NCI-H187 treated with DMSO at 0.1 percent for 48 hours (cell line): ENCODE data around the gene RAB23.
"Not testable (repeated sequence)": the region's sequence is repeated elsewhere in the genome, so short reads cannot be mapped to it uniquely, and the experiment has no call there.

Source experiments
- DNase-seq: peaks from one replicate; lab custom pipeline; 2025; lab: John Stamatoyannopoulos, UW

RAB23 gene

DNA sequence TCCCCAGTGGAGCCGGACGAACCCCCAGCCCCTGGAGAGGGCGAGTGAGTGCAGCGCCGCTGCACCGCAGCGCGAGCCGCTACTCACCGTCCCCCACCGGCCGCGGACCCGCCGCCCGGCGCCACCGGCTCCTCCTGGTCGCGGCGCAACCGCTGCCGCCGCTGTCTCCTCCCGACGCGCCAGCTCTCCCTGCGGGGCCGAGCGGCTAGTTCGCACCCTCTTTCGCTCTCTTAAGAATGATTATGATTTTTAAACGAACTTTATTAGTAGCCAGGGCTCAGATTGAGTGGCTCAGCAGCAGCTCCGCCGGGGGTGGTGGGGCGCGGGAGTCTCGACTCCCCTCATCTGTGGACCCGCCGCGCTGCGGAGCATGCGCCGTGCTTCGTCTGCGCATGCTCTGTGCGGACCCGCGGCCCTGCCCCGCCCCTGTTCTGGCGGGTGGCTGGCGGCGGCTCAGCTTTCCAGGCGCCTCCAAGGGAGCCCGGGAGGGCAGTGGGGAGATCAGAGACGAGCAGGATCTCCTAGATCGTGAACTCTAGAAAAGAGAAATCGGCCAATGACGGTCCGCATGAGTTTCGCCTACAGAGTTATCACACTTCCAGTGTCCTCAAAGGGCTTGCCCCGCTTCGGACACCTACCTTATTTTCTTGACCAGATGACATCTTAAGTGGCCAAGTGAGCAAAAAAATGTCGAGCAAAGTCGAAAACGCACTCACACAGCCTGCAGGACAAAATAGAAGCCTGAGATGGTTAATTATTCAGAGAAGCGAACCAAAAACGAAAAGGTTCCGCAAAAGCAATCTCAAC lies at the start of gene RAB23:
TSS of gene RAB23 (minus strand) at position 372 of the 807 bp plus-strand sequence. CDS start 11,927 bp downstream, outside the sequence.
- no peak for DNase-seq

DNA sequence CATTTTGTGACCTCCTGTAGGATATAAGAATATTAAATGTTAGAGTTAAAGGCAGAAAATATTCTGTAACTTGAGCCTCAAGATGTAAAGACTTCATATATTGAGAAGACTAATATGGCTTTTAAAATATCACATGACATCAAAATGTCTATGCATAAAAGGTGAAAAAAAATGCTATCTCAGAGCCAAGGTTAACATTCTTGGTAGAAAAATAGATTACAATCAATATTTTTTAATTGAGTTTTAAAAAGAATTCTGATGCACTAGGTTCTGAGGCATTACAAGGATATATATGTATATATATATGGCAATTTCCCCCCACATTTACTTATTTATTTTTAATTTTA lies 46.2 kb upstream of the RAB23 start:
- no peak for DNase-seq

DNA sequence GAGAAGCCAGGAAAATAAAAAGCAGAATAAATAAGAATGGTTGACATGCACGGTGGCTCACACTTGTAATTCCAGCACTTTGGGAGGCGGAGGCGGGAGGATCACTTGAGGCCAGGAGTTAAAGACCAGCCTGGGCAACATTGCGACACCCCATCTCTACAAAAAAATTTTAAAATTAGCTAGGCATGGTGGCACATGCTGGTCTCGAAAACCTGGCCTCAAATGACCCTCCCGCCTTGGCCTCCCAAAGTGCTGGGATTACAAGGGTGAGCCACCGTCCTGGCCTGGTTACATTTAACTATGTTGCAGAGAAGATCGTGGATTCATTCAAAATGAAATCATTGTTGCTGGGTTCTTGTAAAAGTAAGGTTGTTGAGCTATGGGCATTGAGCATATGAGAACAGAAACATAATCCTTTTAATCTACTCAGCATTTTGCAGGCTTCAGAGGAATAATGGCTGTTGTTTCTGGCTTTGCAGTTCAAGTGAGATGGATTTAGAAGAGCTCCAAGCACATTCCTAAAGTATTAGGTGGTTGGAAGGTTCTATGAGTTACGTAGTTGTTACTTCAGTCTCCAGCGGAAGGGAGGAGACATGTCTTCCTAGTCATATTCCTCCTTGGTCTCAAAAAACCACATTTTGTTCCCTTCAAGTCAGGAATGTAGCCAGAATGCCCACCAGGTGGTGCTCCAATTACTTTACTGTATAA lies 45.6 kb upstream of the RAB23 start:
- DNase-seq, result no peak

DNA sequence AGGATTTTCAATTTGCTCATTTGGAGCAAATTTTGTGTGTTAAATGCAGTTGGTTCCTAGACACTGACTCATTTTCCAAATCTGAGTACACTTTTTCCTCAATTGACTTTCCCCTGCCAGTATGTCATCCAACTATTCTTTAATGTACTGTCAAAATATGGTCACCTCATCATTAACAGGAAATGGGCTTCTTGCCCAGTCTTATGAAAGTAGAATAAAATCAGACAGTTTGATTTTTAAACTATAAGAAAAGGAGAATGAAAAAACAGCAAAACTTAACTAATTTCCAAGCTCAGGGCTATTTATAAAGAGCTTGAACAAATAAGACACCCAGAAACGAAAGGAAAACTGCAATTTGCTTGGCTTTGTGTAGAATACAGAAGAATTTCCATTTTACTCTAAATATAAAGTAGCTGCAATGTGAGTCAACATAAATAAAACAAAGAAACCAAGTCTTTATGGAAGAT lies 43.7 kb upstream of the RAB23 start:
- DNase-seq, result no peak

DNA sequence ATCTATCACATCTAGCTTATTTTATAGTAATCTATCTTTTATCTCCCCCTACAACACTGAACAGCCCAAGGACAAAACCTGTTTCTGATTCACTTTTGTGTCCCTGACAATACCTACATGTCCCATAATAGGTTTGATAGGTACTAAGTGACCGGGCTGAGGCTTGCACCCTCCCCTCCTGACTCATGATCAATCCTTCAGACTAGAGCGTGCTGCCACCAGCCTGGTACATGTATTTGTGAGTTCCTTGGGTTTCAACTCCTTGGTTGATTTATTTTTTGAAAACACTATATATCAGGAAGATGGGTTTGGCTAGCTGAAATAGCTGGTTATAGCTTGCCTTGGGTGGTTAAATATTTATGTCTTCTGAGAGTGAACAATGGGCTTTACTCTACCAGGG lies 41.6 kb upstream of the RAB23 start:
- DNase-seq, result no peak

DNA sequence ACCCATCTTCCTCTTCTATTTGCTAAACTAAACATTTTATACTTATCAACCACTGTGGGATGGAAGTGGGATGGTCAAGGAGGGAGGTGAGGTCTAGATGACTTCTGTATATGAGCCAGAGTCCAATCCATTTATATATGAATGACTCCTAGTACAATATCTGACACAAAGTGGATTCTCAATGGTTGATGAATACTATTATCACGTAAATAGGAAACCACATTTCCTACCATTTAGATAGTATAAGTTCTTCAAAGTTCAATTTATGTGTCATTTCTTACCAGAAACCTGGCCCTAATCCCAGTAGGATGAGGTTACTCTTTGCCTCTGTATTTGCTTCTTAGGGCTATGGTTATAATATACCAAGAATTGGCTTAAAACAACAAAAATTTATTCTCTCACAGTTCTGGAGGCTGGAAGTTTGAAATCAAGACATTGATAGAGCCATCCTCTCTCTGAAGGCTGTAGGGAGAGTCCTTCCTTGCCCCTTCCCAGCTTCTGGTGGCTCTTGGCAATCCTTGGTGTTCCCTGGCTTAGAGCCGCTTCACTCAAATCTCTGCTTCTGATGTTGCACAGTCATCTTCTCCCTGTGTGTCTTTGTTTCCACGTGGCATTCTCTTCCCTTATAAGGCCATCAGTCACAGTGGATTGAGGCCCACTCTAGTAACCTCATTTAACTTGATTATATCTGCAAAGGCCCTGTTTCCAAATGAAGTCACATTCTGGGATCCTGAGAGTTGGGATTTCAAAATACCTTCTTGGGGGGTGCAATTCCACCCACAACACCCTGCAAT lies 41.0 kb upstream of the RAB23 start:
- no peak for DNase-seq

DNA sequence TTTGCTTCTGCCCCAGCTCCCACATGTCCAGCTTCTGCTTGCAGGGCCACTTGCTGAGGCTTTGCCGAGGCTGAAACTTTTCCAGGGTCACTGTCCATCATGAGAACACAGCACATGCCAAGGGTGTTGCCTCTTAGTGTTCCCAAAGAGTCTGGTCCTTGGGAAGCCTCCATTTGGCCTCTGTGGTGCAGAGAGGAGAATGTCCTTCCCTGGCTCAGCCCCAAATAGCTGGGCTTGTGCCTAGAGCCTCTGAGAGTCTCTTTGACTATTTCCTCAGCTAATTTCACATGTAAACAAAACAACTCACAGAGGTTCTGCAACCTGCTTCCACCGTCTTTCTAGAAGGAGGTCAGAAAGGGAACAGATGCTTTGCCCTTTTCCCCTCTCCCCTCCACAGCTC lies 40.4 kb upstream of the RAB23 start:
- DNase-seq, result no peak

DNA sequence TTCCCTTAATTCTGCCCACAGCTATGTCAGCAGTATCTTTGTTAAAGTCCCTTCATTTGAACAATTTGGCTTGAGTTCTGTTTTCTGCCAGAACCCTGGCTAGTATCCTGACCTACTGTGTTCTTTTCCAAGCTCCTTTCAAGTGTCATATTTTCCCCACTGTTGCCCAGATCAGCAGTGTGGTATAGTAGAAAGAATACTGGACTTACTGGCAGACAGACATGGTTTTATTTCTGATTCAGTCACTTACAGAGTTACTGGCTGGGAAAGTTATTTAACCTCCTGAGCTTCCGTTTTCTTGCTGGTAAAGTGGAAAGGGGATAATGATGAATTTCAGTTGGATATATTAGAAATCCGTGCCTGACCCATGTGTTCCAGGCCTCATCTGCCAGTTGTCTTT lies 39.8 kb upstream of the RAB23 start:
- no peak for DNase-seq

DNA sequence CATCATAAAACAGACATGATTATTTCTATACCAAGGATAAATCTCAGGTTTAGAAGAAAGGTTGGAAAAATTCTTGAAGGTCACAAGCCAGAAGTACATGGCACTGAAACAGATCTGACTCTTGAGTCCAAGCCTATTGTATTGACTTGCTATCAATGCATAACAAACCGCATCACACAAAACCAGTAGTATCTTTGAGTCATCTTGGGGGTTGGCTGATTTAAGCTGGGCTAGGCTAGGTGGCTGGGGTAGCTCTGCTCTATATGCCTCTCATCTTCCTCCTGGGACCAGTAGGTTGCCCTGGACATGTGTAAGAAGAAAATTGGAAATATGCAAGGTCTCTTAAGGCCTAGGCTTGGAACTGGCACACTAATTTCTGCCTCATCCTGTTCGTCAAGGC lies 37.0 kb upstream of the RAB23 start:
- no peak for DNase-seq

DNA sequence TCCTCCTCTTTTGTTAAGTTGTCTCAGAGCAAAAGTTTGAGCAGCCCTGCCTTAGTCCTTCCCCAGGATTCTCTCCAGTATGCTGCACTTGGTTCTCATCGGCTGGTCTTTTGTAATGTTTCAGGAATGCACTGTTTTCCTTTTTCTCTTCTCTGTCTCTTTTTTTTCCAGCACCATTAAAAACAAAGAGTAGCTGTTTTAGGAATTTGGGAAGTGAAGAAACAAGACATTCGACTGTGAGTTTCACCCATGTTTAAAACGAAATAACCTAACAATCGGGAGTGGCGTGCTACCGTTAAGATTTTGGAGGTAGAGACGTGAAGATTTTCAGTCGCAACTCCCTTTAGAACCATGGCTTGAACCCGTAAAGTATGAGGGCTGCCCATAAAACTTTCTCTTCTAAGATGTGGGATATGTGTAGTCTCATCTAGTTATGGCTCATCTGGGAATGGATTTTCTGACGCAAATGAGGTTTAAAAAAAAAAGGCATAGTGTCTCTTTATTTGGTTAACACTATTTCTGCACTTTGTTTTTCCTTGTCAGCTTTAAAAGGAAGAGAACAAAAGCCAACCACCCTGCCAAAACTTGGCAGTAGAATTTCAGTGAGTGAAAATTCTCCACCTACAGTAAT lies 35.9 kb upstream of the RAB23 start:
- no peak for DNase-seq

DNA sequence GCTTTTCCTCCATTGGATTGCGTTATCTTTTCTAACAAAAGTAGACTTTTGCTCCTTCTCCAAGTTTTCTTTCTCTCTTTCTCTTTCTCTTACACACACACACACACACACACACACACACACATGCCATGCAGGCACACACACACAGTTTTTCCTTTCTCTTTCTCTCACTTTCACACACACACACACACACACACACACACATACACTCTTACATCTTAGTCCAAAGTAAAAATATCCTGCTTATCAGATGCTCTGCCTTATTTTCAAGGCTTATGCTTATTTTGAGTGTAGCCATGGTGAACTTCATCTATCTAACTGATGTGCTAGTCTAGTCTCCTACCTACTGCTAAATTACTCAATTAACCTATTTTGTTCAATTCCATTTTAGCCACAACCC lies 34.4 kb upstream of the RAB23 start:
- no peak for DNase-seq

DNA sequence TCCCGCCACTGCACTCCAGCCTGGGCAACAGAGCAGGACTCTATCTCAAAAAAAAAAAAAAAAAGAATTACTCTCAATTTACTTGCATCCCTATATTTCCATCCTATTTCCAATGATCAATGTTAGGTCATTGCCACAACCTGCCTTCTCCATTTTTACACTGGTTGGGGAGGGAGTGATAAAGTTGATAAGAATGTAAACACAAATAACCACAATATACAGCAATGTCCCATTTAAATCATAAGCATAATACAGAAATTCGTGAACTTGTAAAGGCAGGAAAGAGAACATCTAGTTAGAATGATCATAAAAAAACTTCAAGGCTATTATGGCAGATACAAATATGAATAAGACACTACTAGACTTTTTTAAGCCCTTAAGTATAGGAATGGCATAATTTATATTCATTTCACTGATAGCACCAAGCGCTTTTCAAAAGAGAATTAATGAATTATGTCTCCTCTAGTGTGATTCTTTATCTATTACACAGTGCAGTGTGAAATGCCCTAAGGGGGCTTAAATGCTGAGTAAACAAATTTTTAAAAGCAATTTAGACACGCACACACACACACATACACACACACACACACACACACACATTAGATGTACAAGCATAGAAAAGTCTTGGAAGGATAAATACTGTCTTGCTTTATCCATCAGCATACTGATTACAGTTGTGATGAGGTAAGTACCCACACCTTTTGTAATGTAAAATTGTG lies 33.5 kb upstream of the RAB23 start:
- no peak for DNase-seq

DNA sequence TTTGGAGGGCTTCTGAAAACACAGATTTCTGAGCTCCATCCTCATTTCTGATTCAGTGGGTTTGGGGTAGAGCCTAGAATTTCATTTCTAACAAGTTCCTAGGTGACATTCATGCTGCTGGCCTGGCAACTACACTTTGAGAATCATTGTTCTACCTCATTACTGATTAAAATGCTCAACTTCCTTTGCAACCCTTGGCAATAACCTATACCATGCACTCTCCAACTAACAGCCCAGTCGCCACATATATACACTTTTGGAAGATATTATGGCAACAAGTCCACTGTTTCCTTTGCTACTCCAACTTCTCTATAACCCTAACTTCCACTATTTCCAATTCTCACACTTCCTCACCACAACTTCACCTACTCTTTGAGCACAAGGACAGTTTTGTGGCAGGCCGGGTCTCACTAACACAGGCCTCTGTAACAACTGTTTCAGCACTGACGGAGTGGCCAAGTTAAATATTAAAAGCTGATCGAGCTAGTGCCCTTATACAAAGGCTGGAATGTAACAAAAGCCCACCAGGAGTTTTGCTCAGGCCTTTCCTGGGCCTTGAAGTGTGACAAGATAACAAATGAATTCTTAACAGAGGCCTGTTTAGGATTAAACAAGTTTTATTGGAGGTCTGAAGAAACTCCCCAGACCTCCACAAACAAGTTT lies 32.1 kb upstream of the RAB23 start:
- DNase-seq, result no peak

DNA sequence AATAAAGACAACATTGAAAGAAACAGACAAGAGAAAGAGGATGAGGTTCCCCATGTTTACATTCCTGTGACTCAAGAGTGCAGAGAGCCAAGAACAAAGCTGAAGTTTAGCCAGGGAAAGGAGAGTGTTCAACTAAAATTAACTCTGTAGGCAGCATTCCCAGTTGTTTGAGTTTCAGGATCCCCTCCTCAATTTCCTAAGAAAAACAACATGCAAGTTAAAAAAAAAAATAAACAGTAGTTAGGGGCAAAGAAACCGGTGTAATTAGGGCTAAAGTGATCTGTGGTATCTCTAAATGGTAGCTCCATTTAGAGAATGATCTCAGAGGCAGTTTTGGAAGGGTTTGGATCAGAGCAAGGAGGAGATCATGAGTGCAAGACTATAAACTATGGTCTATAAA lies 30.9 kb upstream of the RAB23 start:
- DNase-seq, result no peak

DNA sequence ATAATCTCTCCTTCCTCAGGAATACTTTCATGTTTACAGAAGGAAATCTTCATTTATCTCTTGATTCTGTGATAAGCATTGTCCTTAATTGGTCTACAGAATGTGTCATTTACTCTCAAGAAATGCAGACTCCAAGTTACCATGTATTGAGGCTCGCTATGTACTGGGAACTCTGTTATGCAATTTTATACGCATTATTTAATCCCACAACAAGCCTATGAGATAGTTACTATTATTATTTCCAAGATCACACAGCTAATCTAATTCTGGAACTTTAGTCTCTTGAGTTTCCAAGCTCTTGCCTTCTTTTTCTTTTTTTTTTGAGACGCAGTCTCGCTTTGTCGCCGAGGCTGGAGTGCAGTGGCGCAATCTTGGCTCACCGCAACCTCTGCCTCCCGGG lies 30.0 kb upstream of the RAB23 start:
- no peak for DNase-seq

DNA sequence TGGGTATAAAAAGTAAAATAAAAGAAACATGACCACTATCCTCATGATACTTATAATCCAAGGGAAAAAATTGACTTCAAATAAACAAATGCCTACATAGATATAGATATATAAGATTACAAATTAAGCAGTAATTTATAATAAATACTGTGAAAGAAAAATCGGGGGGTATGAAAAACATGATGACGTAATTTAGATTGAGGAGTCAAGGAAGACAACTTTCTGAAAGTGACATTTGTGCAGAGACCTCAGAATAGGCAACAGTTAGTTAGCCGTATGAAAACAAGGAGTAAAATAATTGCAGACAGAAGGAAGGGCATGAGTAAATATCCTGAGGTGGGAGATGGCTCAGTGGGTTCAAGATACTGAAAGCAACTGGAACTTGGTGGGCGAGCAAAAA lies 28.2 kb upstream of the RAB23 start:
- DNase-seq, result no peak

DNA sequence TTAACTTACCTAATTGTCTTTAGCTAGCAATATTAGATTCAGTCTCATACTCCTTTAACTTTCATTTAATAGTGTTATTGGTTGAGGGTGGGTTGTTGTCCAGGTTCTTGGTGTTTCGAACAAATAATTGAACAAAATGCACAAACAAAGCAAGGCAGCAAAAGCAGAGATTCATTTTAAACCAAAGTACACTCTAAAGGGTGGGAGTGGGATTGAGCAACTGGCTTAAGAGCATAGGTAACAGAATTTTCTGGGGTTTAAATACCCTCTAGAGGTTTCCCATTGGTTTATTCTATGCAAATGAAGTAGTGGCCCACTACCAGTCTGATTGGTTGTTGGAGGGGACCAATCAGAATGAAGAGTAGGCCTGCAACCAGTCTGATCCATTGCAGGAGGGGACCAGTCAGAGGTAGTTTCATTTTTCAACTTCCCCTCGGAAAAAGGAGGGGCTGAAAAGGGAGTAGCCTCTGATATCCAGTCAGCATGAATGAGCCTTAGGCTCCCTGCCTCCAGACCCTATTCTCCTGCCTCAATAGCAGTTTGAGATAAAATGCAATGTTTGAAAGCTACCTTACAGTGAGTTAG lies 26.3 kb upstream of the RAB23 start:
- no peak for DNase-seq

DNA sequence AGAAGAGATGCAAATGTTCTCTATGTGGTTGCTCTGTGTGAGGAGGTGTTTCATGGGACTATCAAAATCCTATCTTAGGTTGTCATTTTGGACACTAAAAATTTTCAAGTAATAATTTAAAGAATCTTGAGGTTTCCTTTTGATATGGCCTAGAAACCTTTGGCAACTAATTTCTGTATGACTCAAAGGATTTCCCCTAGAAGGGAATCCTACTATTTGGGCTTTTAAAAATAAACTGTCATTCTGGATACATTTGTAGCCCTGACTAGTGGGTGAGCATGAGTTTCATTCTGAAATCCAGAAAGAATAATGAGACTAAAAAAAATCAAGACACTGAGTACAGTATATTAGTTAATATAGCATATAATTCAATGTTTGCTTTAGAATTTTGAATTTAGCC lies 25.5 kb upstream of the RAB23 start:
- no peak for DNase-seq

DNA sequence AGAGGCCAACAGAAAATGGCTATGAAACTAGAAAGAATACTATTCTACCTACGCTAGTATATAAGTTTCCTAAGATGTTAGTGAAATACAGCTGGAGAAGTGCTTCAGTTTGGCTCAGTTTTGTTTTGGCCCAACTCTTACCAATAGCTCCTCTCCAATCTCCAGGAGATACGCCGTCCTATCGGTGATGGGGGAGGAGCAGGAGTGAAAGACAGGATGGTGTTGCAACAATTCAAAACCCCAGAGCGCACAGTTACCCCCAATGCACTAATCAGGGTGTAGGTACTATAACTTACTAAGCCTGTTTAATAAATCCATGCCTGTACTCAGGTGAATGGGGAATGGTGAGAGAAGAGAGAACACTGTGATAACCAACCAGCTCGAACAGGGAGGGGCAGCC lies 24.2 kb upstream of the RAB23 start:
- DNase-seq, result no peak

DNA sequence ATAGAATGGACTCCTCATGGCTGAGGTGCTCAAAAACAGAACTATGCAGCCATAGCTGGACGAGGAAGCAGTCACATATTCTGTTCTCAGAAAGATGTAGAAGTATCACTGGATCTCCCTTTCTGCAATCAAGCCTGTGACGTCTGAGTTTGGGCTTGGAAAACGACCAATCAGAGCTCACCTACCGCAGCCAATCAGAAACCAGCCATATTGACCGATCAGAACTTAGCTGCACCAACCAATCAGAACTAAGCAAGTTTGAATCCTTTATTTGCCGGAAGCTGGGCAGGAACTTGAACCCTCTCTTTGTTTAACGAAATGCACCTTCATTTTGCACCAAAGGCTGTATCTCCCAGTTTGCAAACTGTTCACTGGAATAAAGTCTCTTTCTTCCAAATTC lies 21.8 kb upstream of the RAB23 start:
- DNase-seq, result no peak

DNA sequence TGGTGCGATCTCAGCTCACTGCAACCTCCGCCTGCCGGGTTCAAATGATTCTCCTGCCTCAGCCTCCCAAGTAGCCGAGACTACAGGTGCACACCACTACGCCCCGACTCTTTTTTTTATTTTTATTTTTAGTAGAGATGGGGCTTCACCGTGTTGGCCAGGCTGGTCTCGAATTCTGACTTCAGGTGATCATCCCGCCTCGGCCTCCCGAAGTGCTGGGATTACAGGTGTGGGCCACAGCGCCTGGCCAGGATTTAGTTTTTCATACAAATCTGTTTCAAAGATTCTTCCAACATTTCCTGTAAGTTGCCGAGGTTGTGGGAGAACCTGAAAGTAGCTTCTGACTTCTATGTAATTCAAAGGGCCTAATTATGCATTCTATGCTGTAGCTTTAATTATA lies 21.4 kb upstream of the RAB23 start:
- not testable (repeated sequence) for DNase-seq
